ENCODE data around the gene CHRNA5. TPM values are rescaled to one million over a fixed set of nuclear protein-coding genes. Genes with fewer than 3 reads are reported as not detected.

CHRNA5 gene
- total RNA-seq, 2 donors from 2014 or later = 0.74 to 3.1 TPM

DNA sequence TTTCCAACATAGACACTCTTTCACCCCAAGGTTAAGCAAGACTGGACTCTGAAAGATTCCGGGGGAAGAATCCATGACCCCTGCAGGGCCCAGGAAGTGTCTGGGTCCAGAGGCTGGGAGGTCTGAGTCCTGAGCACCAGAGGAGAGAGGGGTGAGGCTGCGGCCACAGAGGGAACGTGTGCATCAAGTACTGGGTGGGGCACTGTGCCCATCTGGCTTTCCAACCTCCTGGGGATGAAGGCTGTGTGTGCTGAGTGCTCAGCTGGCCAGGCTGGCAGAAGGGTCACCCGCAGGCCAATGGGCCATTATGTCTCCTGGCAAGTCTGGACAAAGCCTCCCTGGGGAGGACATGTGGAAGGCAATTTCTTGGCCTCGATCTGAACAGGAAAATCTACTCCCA lies 52.2 kb downstream of the CHRNA5 start:
- DNase-seq (ENCODE audit: low spot score) = peak; percentile 54
- intact Hi-C loops (cut with DNase I) = loop anchor here (5.0 kb wide), 2 partner anchors 95 to 135 kb away; no protein-coding TSS in a partner anchor

- DNase-seq (ENCODE audit: low spot score) = peak; percentile 51
- intact Hi-C loops (cut with DNase I) = loop anchor here (2.0 to 5.0 kb wide), 3 partner anchors 93 to 134 kb away; no protein-coding TSS in a partner anchor
Observed at GRCh38 chr15:78618064-78618463, 52.7 kb downstream of the CHRNA5 start.

DNA sequence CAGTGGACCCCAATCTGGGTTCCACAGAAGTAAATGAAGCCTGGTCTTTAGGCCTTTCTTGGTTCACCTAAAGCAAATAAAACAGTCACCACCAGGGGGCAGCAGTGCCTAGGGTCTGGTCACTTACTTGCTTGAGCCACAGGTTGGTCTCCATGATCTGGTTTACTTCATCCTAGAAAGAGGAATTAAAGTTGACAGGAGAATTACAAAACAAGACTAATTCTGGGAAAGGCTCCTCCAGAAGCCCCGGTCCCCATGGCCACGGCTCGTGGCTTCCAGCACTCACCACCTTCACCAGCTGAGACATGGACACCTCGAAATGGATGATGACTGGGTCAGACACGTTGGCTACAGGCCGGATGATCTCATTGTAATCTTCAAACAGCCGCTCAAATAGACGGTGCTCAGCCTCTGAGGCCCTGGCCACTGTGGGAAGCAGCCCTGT lies 53.2 kb downstream of the CHRNA5 start:
- peak; percentile 92 for DNase-seq (ENCODE audit: low spot score)
- intact Hi-C loops (cut with DNase I) = loop anchor here (2.0 to 5.0 kb wide), 3 partner anchors 92 to 134 kb away; no protein-coding TSS in a partner anchor

- peak; percentile 37 for DNase-seq (ENCODE audit: low spot score)
- intact Hi-C loops (cut with DNase I) = loop anchor here (2.0 to 5.0 kb wide), 3 partner anchors 92 to 133 kb away; no protein-coding TSS in a partner anchor
Observed at GRCh38 chr15:78619022-78619950, 54.0 kb downstream of the CHRNA5 start.

- peak; percentile 79 for DNase-seq (ENCODE audit: low spot score)
- intact Hi-C loops (cut with DNase I) = no loop called here
Observed at GRCh38 chr15:78620021-78620526, 54.8 kb downstream of the CHRNA5 start.

DNA sequence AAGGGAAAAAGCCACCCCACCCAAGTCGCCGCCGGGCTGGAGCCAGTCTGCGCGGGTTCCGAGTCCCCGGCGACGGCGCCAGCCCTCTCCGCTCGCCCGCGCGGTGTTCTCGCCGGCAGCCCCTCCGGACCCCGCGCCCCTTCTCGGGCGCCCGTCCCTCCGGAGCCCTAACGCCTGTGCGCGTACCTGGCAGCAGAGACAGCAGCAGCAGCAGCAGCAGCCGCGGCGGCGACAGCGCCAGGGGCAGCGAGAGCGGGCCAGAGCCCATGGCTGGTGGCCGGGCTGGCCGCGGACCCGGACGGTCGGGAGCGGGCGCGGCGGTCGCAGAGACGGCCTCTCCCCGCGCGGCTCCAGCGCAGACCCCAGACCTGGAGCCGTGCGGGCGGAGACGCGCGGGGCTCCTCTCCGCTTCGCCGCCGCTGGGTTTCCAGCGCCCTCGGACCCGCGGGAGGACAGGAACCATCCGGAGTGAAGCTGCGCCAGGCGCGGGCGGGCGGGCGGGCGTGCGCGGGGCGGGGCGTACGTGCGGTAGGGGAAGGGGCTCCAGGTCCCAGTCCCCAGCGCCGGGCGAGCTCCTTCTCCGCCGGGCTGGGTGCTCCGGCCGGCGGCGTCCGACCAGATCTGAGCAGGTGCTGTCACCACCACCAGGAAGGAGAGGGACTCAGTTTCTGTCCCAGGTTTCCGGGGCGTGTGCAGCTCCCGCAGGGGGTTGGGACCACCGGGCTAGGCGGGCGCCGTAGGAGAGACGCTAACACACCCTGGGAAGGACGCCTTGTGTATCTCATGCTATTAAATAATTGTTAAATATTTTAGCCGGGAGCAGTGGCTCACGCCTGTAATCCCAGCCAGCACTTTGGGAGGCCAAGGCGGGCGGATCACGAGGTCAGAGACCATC lies 55.5 kb downstream of the CHRNA5 start, which contains the start of gene CHRNA3:
TSS of gene CHRNA3 (minus strand) at position 470 of the 895 bp plus-strand sequence. CDS start at position 268, 202 bp downstream.
- intact Hi-C loops (cut with DNase I) = no loop called here
- peak; percentile 47 for DNase-seq (ENCODE audit: low spot score)

DNA sequence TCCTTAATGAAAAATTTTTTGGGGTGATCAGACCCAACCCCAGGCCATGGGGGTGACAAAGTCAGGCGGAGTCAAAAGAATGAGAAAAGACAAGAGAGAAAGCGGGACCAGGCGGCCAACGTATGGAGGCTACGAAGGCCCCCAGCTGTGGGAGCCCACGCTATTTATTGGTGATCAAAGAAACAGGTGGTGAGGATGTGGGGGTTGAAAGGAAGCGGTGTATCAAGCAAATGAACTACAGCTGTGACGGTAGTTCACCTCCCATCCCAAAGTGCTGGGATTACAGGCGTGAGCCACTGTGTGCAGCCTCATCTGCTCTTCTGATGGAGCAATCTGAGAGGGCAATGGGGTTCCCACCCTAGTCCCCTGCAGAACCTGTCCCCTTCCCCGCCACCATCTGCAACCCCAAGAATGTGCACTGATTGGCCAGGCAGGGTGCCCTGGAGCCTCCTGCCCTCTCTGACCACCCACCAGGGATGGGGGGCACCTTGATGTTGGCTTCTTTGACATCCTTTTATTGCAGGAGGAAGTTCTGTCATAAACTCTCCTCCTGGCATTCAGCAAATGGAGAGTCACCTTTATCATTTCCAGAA lies 56.6 kb downstream of the CHRNA5 start:
- peak; percentile 65 for DNase-seq (ENCODE audit: low spot score)
- intact Hi-C loops (cut with DNase I) = no loop called here

GRCh38 chr15:78623786-78624497 lies 58.6 kb downstream of the CHRNA5 start:
- DNase-seq (ENCODE audit: low spot score) = peak; percentile 30
- intact Hi-C loops (cut with DNase I) = no loop called here

DNA sequence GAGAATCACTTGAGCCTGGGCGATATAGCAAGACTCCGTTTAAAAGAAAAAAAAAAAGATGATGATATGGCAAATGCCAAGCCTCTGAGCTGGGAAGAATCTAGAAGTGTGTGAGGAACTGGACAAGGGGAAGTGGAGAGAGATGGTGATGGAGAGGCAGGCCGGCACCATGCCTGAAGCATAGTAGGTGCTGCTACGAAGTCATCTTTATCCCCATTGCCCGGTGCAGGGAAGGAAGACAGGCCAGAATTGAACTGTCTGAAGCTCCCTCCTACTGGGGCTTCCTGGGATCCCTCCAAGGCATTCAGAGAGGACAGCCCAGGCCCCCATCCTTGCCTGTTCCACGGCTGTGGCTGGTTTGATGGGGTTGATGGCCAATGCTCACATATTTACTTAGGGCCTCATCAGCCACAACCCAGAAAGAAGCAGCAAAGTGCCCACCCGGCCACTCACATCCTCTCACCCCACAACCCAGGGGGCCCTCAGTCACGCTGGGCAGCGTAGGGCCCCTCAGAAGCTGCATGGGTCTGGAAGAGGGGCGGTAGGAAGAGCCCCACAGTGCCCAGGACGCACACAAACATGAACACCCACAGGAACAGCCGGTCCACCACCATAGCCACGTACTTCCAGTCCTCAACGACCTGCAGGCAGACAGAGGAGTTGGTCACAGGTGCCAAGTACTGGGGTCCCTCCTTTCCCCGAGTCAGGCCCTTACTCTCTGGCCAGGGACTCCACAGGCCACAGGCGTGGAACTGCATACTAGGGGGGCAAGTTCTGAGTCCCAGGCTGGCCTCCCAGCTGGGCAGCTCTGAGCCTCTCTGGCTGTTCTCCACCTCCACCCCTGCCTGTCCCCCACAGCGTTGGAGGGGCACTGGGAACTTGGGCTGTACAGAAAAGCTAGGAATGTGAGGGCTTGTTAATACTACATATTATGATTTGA lies 59.6 kb downstream of the CHRNA5 start:
- DNase-seq (ENCODE audit: low spot score) = no peak
- intact Hi-C loops (cut with DNase I) = no loop called here

DNA sequence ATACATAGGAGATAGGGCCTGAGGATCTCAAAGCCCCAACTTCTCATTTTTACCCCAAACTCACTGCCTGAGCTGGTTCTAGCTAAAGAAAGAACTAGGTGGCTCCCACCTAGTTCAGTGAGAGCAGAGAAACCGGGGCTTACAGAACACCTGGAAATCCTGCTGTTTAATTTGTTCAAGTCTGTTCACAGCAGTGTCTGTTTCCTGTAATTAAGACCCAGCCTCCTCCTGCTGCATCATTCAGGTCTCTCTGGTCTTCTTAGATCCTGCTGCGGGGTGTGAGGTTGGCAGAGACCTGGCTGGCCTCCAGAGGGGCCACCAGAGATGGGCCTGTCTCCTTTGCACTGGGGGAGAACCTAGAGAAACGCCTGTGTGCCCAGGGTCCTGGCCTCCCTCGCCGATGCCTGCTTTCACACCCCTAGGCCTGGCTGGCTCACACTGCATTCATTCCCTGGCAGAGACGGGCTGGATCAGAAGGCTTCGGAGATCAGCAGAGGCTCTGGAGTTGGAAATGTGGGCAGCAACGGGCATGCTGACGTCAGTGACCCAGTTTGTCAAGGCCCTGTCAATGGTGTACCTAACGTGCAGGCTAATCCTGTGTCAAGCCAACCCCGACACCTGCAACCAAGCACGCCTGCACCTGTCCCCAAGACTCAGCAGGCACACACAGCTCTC lies 60.4 kb downstream of the CHRNA5 start:
- intact Hi-C loops (cut with DNase I) = no loop called here
- no peak for DNase-seq (ENCODE audit: low spot score)

GRCh38 chr15:78626381-78626995 lies 61.2 kb downstream of the CHRNA5 start:
- no peak for DNase-seq (ENCODE audit: low spot score)

DNA sequence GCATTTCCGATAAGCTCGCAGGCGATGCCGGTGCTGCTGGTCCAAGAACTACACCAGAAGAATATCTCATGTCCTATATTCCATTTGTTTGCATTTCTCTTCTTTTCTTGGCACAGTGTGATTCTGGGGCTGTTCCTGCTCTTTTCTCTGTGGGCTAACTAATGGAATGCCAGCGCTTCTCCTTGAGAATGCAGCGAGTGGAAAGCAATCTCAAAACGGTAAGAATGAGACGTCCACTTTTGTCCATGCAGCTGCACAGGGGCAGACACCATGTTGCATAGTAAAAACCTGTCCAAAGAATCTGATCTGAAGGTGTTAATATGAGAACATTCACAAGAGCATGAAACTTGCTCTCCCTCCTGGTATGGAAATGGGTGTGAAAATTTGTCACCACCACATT lies 62.0 kb downstream of the CHRNA5 start:
- DNase-seq (ENCODE audit: low spot score) = no peak
- intact Hi-C loops (cut with DNase I) = no loop called here

More at GRCh38 chr15:78626381-78626995, 61.2 kb downstream of the CHRNA5 start:
- intact Hi-C loops (cut with DNase I) = no loop called here

- intact Hi-C loops (cut with DNase I) = no loop called here
- peak; percentile 11 for DNase-seq (ENCODE audit: low spot score)
Observed at GRCh38 chr15:78628227-78628626, 62.9 kb downstream of the CHRNA5 start.

GRCh38 chr15:78629031-78629715 lies 63.9 kb downstream of the CHRNA5 start:
- intact Hi-C loops (cut with DNase I) = no loop called here
- peak; percentile 79 for DNase-seq (ENCODE audit: low spot score)

DNA sequence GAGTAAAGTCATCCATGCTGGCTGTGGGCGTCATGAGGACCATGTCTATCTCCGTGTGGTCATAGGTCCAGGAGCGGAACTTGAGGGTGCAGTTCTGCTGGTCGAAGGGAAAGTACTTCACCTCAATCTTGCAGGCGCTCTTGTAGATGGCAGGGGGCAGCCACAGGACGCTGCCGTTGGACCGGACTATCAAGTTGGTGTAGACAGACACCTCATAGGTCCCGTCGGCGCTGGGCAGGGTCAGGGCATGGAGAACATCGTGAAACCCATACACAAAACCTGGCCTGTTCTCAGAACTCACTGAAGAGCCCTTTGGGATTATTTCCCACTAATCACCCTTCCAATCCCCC lies 64.4 kb downstream of the CHRNA5 start:
- intact Hi-C loops (cut with DNase I) = no loop called here
- peak; percentile 81 for DNase-seq (ENCODE audit: low spot score)
